Effector memory CD4-positive, alpha-beta T cell (primary cell): ENCODE measurements around the gene RAD50.

ENCODE experiments used
- DNase-seq, 3 donors: peaks; one replicate each; pipeline ENCODE4 v3.0.0-alpha.2; 2020
- H3K27ac ChIP-seq: 2 replicates; pipeline ENCODE4 v1.7.0; 2013; ENCODE audit warnings: mild to moderate bottlenecking, low read length, moderate library complexity; ENCODE audit not compliant: insufficient read depth, poor library complexity, severe bottlenecking
- H3K27me3 ChIP-seq: replicated peaks from 2 replicates; pipeline ENCODE4 v1.7.0; 2013; ENCODE audit warnings: mild to moderate bottlenecking, low read length; ENCODE audit not compliant: insufficient read depth, control insufficient read depth, poor library complexity, severe bottlenecking
- H3K36me3 ChIP-seq: 2 replicates; pipeline ENCODE4 v1.7.0; 2013; ENCODE audit warnings: mild to moderate bottlenecking, low read length, moderate library complexity; ENCODE audit not compliant: control insufficient read depth, insufficient read depth
- H3K4me1 ChIP-seq: 2 replicates; pipeline ENCODE4 v1.7.0; 2013; ENCODE audit warnings: low read length, mild to moderate bottlenecking; ENCODE audit not compliant: control insufficient read depth, insufficient read depth, poor library complexity, severe bottlenecking
- H3K4me3 ChIP-seq: 2 replicates; pipeline ENCODE4 v1.7.0; 2013; ENCODE audit warnings: low read length, low read depth, mild to moderate bottlenecking; ENCODE audit not compliant: insufficient read depth, poor library complexity, severe bottlenecking
- H3K9me3 ChIP-seq: 2 replicates; pipeline ENCODE4 v1.7.0; 2013; ENCODE audit warnings: mild to moderate bottlenecking, low read length, moderate library complexity; ENCODE audit not compliant: control insufficient read depth

The RAD50 gene

DNA sequence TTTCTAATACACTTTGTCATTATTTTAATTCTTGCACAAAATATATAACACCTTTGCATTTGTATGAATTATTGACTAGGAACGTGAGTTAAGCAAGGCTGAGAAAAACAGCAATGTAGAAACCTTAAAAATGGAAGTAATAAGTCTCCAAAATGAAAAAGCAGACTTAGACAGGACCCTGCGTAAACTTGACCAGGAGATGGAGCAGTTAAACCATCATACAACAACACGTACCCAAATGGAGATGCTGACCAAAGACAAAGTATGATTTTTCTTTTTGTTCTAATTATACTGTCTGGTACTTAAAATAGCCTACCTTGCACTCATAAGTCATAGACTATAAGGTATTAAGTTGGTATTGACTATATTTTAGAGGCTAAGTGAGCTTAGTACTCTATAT is 34.4 kb downstream of the RAD50 start:
- peaks cover 34% of the 10 kb centered on the region for H3K36me3 ChIP-seq
- no peaks in the 10 kb centered on the region for H3K4me1 ChIP-seq
- no peaks in the 10 kb centered on the region for H3K9me3 ChIP-seq
- H3K4me3 ChIP-seq: no peak overlapping the region
- no peak overlapping the region for H3K27ac ChIP-seq
- DNase-seq: no peak
- H3K27me3 ChIP-seq: no peaks in the 10 kb centered on the region

- Histone ChIP-seq H3K4me1 (no peaks in the 10 kb centered on the region), H3K36me3 (peaks cover 36% of the 10 kb centered on the region), H3K27me3 (no peaks in the 10 kb centered on the region), H3K9me3 (no peaks in the 10 kb centered on the region), H3K27ac (no peak overlapping the region), H3K4me3 (no peak overlapping the region)
- no peak for DNase-seq
These were observed 35.7 kb downstream of the RAD50 start for GRCh38 chr5:132592521-132592920.

GRCh38 chr5:132594170-132594569 is 37.4 kb downstream of the RAD50 start:
- Histone ChIP-seq H3K36me3 (peaks cover 23% of the 10 kb centered on the region), H3K27ac (no peak overlapping the region), H3K27me3 (no peaks in the 10 kb centered on the region), H3K9me3 (no peaks in the 10 kb centered on the region), H3K4me1 (no peaks in the 10 kb centered on the region), H3K4me3 (no peak overlapping the region)
- DNase-seq: no peak

- no peak overlapping the region for H3K27ac ChIP-seq
- no peaks in the 10 kb centered on the region for H3K27me3 ChIP-seq
- no peak for DNase-seq
- peaks cover 23% of the 10 kb centered on the region for H3K36me3 ChIP-seq
- H3K4me3 ChIP-seq: no peak overlapping the region
- H3K4me1 ChIP-seq: no peaks in the 10 kb centered on the region
- no peaks in the 10 kb centered on the region for H3K9me3 ChIP-seq
These were observed 38.8 kb downstream of the RAD50 start for GRCh38 chr5:132595624-132596023.

DNA sequence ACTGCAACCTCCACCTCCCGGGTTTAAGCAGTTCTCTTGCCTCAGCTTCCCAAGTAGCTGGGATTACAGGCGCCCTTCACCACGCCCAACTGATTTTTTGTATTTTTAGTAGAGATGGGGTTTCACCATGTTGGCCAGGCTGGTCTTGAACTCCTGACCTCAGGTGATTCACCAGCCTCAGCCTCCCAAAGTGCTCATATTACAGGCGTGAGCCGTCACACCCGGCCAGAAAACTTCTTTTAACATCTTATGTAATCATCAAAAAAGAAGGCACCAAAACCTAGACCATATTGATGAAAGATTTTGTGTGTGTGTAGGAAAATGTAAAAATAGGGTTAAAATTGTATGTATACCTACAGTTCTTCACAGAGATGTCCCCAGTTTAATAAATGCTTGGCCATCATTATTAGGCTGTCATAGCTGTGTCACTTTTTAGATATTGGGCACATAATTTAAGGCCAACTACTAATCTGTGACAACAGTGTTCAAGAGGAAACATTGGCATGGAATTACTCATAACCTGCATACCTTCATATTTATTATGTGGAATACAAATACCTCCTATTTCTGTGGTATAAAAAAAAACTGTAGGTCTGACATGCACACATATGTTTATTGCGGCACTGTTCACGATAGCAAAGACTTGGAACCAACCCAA is 44.4 kb downstream of the RAD50 start:
- Histone ChIP-seq H3K27ac (no peak overlapping the region), H3K4me3 (no peak overlapping the region), H3K27me3 (no peaks in the 10 kb centered on the region), H3K9me3 (no peaks in the 10 kb centered on the region), H3K36me3 (peaks cover 27% of the 10 kb centered on the region), H3K4me1 (no peaks in the 10 kb centered on the region)
- no peak for DNase-seq

DNA sequence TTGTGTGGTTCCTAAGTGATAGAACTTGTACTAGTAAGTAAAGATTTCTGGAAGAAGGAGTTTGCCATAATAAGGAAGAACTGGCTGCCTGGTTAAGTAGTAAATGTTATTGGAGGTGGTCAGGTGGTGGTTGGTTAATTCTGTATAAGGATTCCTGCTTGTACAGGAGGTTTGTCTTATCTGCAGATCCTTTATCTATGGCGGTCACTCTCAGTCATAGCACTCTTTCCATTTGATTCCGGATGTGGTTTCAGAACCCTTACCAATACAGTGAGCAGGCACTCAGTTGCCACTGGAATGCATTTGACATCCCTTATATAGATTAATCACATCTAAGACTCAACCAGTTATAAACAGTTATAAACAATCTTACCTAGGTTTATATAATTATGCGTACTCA is 50.3 kb downstream of the RAD50 start:
- Histone ChIP-seq H3K27me3 (no peaks in the 10 kb centered on the region), H3K9me3 (no peaks in the 10 kb centered on the region), H3K4me1 (no peaks in the 10 kb centered on the region), H3K4me3 (no peak overlapping the region), H3K27ac (no peak overlapping the region), H3K36me3 (peaks cover 35% of the 10 kb centered on the region)
- no peak for DNase-seq

GRCh38 chr5:132608107-132608506 is 51.3 kb downstream of the RAD50 start:
- Histone ChIP-seq H3K36me3 (peaks cover 31% of the 10 kb centered on the region), H3K4me1 (no peaks in the 10 kb centered on the region), H3K27ac (no peak overlapping the region), H3K27me3 (no peaks in the 10 kb centered on the region), H3K9me3 (no peaks in the 10 kb centered on the region), H3K4me3 (no peak overlapping the region)
- no peak for DNase-seq

GRCh38 chr5:132611965-132612364 is 55.2 kb downstream of the RAD50 start:
- no peak for DNase-seq
- Histone ChIP-seq H3K27ac (no peak overlapping the region), H3K4me3 (no peak overlapping the region), H3K36me3 (peaks cover 20% of the 10 kb centered on the region), H3K9me3 (no peaks in the 10 kb centered on the region), H3K4me1 (no peaks in the 10 kb centered on the region), H3K27me3 (no peaks in the 10 kb centered on the region)

DNA sequence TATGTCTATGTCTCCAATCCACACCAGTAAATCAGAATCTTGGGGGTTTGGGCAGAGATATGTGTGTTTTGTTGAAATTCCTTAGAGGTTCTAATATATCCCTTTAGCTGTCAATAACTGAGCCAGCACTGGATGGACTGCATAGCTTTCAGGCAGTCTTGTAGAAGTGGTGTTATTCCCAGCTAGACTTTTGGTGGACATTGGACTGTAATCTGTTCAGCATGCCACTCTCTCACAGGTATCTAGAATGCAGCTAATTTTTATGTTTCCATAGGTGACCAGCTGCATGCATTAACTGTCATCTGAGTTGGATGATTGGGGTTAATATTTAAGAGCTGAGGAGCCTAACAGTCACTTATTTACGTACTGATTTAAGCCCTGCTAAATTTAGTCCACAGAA is 56.1 kb downstream of the RAD50 start:
- DNase-seq: no peak
- Histone ChIP-seq H3K4me3 (no peak overlapping the region), H3K27ac (no peak overlapping the region), H3K36me3 (peaks cover 20% of the 10 kb centered on the region), H3K9me3 (no peaks in the 10 kb centered on the region), H3K27me3 (no peaks in the 10 kb centered on the region), H3K4me1 (no peaks in the 10 kb centered on the region)

- no peak overlapping the region for H3K27ac ChIP-seq
- H3K9me3 ChIP-seq: no peaks in the 10 kb centered on the region
- no peaks in the 10 kb centered on the region for H3K4me1 ChIP-seq
- no peaks in the 10 kb centered on the region for H3K27me3 ChIP-seq
- H3K4me3 ChIP-seq: no peak overlapping the region
- peaks cover 27% of the 10 kb centered on the region for H3K36me3 ChIP-seq
- DNase-seq: no peak
These were observed 64.9 kb downstream of the RAD50 start for GRCh38 chr5:132621699-132622098.
